H9 (cell line): Measurements from ENCODE around the gene ITLN1. TPM values are rescaled to one million over a fixed set of nuclear protein-coding genes. Genes with fewer than 3 reads are reported as not detected.

Source experiments
- DNase-seq: peaks from one replicate; pipeline ENCODE4 v3.0.0-alpha.2; 2017
- H2AFZ ChIP-seq: one replicate; pipeline ENCODE4 v1.6.1; 2013; ENCODE audit warnings: mild to moderate bottlenecking, low read length, control low read depth, moderate library complexity
- H2AK5ac ChIP-seq: 2 replicates; pipeline ENCODE4 v1.6.1; 2013; ENCODE audit warnings: low read length, control low read depth, mixed read lengths; ENCODE audit not compliant: insufficient read length
- H2BK120ac ChIP-seq: one replicate; pipeline ENCODE4 v1.6.1; 2013; ENCODE audit warnings: low read depth, mild to moderate bottlenecking, low read length, control low read depth, inconsistent platforms; ENCODE audit not compliant: poor library complexity, severe bottlenecking
- H2BK12ac ChIP-seq: 2 replicates; pipeline ENCODE4 v1.6.1; 2013; ENCODE audit warnings: low read length, control low read depth, mixed read lengths, low read depth; ENCODE audit not compliant: insufficient read length
- H2BK15ac ChIP-seq: 2 replicates; pipeline ENCODE4 v1.6.1; 2013; ENCODE audit warnings: low read depth, low read length, control low read depth
- H2BK20ac ChIP-seq: one replicate; pipeline ENCODE4 v1.6.1; 2013; ENCODE audit warnings: low read depth, mild to moderate bottlenecking, low read length, control low read depth, inconsistent platforms; ENCODE audit not compliant: poor library complexity, severe bottlenecking
- H2BK5ac ChIP-seq: 2 replicates; pipeline ENCODE4 v1.6.1; 2013; ENCODE audit warnings: low read length, control low read depth, mixed read lengths; ENCODE audit not compliant: insufficient read length
- H3K14ac ChIP-seq: 2 replicates; pipeline ENCODE4 v1.6.1; 2013; ENCODE audit warnings: low read length, control low read depth; ENCODE audit not compliant: insufficient read depth
- H3K18ac ChIP-seq: 2 replicates; pipeline ENCODE4 v1.6.1; 2013; ENCODE audit warnings: low read depth, mild to moderate bottlenecking, mixed read lengths, low read length, control low read depth; ENCODE audit not compliant: insufficient read length
- H3K23ac ChIP-seq: 2 replicates; pipeline ENCODE4 v1.6.1; 2013; ENCODE audit warnings: low read length, control low read depth, mixed read lengths, low read depth; ENCODE audit not compliant: insufficient read length
- H3K23me2 ChIP-seq: 2 replicates; pipeline ENCODE4 v1.6.1; 2013; ENCODE audit warnings: low read depth, mild to moderate bottlenecking, mixed read lengths, low read length, control low read depth; ENCODE audit not compliant: insufficient read length, poor library complexity, severe bottlenecking
- H3K27ac ChIP-seq: 2 replicates; pipeline ENCODE4 v1.5.1; 2013; ENCODE audit warnings: low read length, control low read depth, mixed read lengths, low read depth; ENCODE audit not compliant: insufficient read length
- H3K27me3 ChIP-seq: 2 replicates; pipeline ENCODE4 v1.6.1; 2013; ENCODE audit warnings: low read length, control low read depth, inconsistent platforms; ENCODE audit not compliant: insufficient read depth
- H3K4ac ChIP-seq: 2 replicates; pipeline ENCODE4 v1.6.1; 2013; ENCODE audit warnings: low read depth, mild to moderate bottlenecking, control low read depth, inconsistent platforms, low read length, moderate library complexity
- H3K4me1 ChIP-seq: 2 replicates; pipeline ENCODE4 v1.6.1; 2013; ENCODE audit warnings: low read length, control low read depth, inconsistent platforms; ENCODE audit not compliant: insufficient read depth
- H3K4me2 ChIP-seq: 2 replicates; pipeline ENCODE4 v1.6.1; 2013; ENCODE audit warnings: low read length, control low read depth, mixed read lengths; ENCODE audit not compliant: insufficient read length, insufficient read depth
- H3K56ac ChIP-seq: 2 replicates; pipeline ENCODE4 v1.6.1; 2013; ENCODE audit warnings: low read depth, mild to moderate bottlenecking, mixed read lengths, low read length, control low read depth; ENCODE audit not compliant: insufficient read length
- H3K79me1 ChIP-seq: 2 replicates; pipeline ENCODE4 v1.6.1; 2013; ENCODE audit warnings: low read depth, mild to moderate bottlenecking, moderate library complexity, low read length, control low read depth, inconsistent platforms; ENCODE audit not compliant: insufficient read depth, poor library complexity, severe bottlenecking
- H3K79me2 ChIP-seq: 2 replicates; pipeline ENCODE4 v1.6.1; 2013; ENCODE audit warnings: low read length, control low read depth, inconsistent platforms; ENCODE audit not compliant: insufficient read depth
- H3K9ac ChIP-seq: 2 replicates; pipeline ENCODE4 v1.6.1; 2013; ENCODE audit warnings: low read length, control low read depth, mixed read lengths; ENCODE audit not compliant: insufficient read length; ENCODE audit errors: extremely low read depth
- H3K9me3 ChIP-seq: one replicate; pipeline ENCODE4 v1.6.1; 2013; ENCODE audit warnings: low read depth, low read length, inconsistent platforms; ENCODE audit not compliant: control insufficient read depth
- H3T11ph ChIP-seq: one replicate; pipeline ENCODE4 v1.6.1; 2013; ENCODE audit warnings: mild to moderate bottlenecking, low read length, control low read depth, inconsistent platforms
- H4K20me1 ChIP-seq: one replicate; pipeline ENCODE4 v1.6.1; 2013; ENCODE audit not compliant: control insufficient read depth, insufficient read length, insufficient read depth
- H4K5ac ChIP-seq: 2 replicates; pipeline ENCODE4 v1.6.1; 2013; ENCODE audit warnings: low read depth, mild to moderate bottlenecking, mixed read lengths, low read length, control low read depth; ENCODE audit not compliant: insufficient read length
- H4K8ac ChIP-seq: replicated peaks from 2 replicates; pipeline ENCODE4 v1.6.1; 2013; ENCODE audit warnings: low read length, control low read depth, mixed read lengths, low read depth; ENCODE audit not compliant: insufficient read length
- H4K91ac ChIP-seq: 2 replicates; pipeline ENCODE4 v1.6.1; 2013; ENCODE audit warnings: low read depth, mild to moderate bottlenecking, moderate library complexity, mixed read lengths, low read length, control low read depth; ENCODE audit not compliant: insufficient read length
- H3K27ac Mint-ChIP-seq, 3 experiments: 2 replicates in 2 of 3; 3 replicates in 1 of 3; pipeline ENCODE4 v1.8.0; 2020 to 2021; ENCODE audit warnings: mixed read lengths in 3 of 3, mild to moderate bottlenecking in 1 of 3, moderate library complexity in 1 of 3
- H3K27me3 Mint-ChIP-seq: 2 replicates; pipeline ENCODE4 v1.8.0; 2021; ENCODE audit warnings: low read depth, mild to moderate bottlenecking, moderate library complexity, mixed read lengths
- H3K36me3 Mint-ChIP-seq, 3 experiments: 2 replicates in 2 of 3; 3 replicates in 1 of 3; pipeline ENCODE4 v1.8.0; 2020 to 2021; ENCODE audit warnings: low read depth in 3 of 3, mixed read lengths in 3 of 3; ENCODE audit not compliant: insufficient read depth in 1 of 3
- H3K4me1 Mint-ChIP-seq, 2 experiments: 2 replicates each; pipeline ENCODE4 v1.8.0; 2020; ENCODE audit warnings: mixed read lengths in 2 of 2
- H3K4me3 Mint-ChIP-seq, 2 experiments: 2 replicates in 1 of 2; 3 replicates in 1 of 2; pipeline ENCODE4 v1.8.0; 2020 to 2021; ENCODE audit warnings: mild to moderate bottlenecking in 2 of 2, mixed read lengths in 2 of 2, moderate library complexity in 1 of 2
- H3K9me3 Mint-ChIP-seq, 2 experiments: 2 replicates in 1 of 2; 3 replicates in 1 of 2; pipeline ENCODE4 v1.8.0; 2020; ENCODE audit warnings: mild to moderate bottlenecking in 2 of 2, mixed read lengths in 2 of 2, moderate library complexity in 1 of 2
- CTCF ChIP-seq: fragments of 200-600 bp; sonication (generic); conservative IDR thresholded peaks from 3 replicates; pipeline ENCODE4 v1.8.0; 2021; ENCODE audit warnings: antibody characterized with exemption, mild to moderate bottlenecking
- WGBS: extraction: QIAGEN DNeasy Blood & Tissue Kit; methylation state at CpG from one replicate; pipeline ENCODE4 v1.1.7; 2013; ENCODE audit warnings: missing lambda C conversion rate, low lambda C conversion rate, mixed read lengths; ENCODE audit not compliant: insufficient read length; ENCODE audit errors: extremely low coverage; 5-methylcytosine and 5-hydroxymethylcytosine counted together
- total RNA-seq: library from RNA; stranded (reverse); gene quantifications from 2 replicates; pipeline ENCODE4 v1.2.1, GENCODE V29; 2021

Gene ITLN1
- total RNA-seq, 1 experiment from 2014 or later = not detected

GRCh38 chr1:160829766-160830165 is 55.2 kb downstream of the ITLN1 start:
- no peak overlapping the region for H4K5ac ChIP-seq
- H3T11ph ChIP-seq = no peak overlapping the region
- H3K4me2 ChIP-seq = no peak overlapping the region
- H3K4ac ChIP-seq = no peak overlapping the region
- no peak overlapping the region for H2BK120ac ChIP-seq
- H3K4me3 Mint-ChIP-seq = no peak overlapping the region
- no peak for TF ChIP-seq CTCF
- H2AK5ac ChIP-seq = no peak overlapping the region
- no peak overlapping the region for H2BK12ac ChIP-seq
- H3K4me1 ChIP-seq = no peaks in the 10 kb centered on the region
- H3K27ac Mint-ChIP-seq = no peak overlapping the region
- WGBS = no CpG with 5 or more reads among the region's 1 CpG
- H2BK15ac ChIP-seq = no peak overlapping the region
- no peak overlapping the region for H3K27ac ChIP-seq
- H4K91ac ChIP-seq = no peak overlapping the region
- H4K8ac ChIP-seq = no peak overlapping the region
- H3K9ac ChIP-seq = no peak overlapping the region
- H3K79me1 ChIP-seq = no peaks in the 10 kb centered on the region
- H3K27me3 ChIP-seq = no peaks in the 10 kb centered on the region
- no peaks in the 10 kb centered on the region for H4K20me1 ChIP-seq
- peaks cover 8 to 15% of the 10 kb centered on the region in 2 experiments for H3K4me1 Mint-ChIP-seq
- H3K23me2 ChIP-seq = no peaks in the 10 kb centered on the region
- H2BK20ac ChIP-seq = no peak overlapping the region
- no peaks in the 10 kb centered on the region for H3K36me3 Mint-ChIP-seq
- DNase-seq = no peak
- H3K9me3 Mint-ChIP-seq = no peaks in the 10 kb centered on the region
- no peak overlapping the region for H3K56ac ChIP-seq
- no peaks in the 10 kb centered on the region for H3K9me3 ChIP-seq
- no peak overlapping the region for H3K14ac ChIP-seq
- no peak overlapping the region for H3K18ac ChIP-seq
- no peaks in the 10 kb centered on the region for H3K79me2 ChIP-seq
- H3K27me3 Mint-ChIP-seq = peaks cover 2% of the 10 kb centered on the region; the same call in 1 of the 2 replicates
- no peak overlapping the region for H2BK5ac ChIP-seq
- no peak overlapping the region for H2AFZ ChIP-seq
- no peak overlapping the region for H3K23ac ChIP-seq
